Stimulated activated naive CD8-positive, alpha-beta T cell treated with anti-CD3 and anti-CD28 coated beads, Interleukin-15, Interleukin-2, amounts not matched to agents 100 ng/mL and 50 ng/mL, for 24 hours (primary cell): ENCODE measurements around the gene MAP2K7.
A peak's percentile ranks its signal among the peaks of the same experiment; 100 is the strongest.

Experiments
- H3K27ac Mint-ChIP-seq: one replicate; pipeline ENCODE4 v1.8.0; 2021; ENCODE audit warnings: mild to moderate bottlenecking, mixed read lengths
- H3K27me3 Mint-ChIP-seq: one replicate; pipeline ENCODE4 v1.8.0; 2021; ENCODE audit warnings: mixed read lengths
- H3K36me3 Mint-ChIP-seq: one replicate; pipeline ENCODE4 v1.8.0; 2021; ENCODE audit warnings: low read depth, mixed read lengths
- H3K4me1 Mint-ChIP-seq: one replicate; pipeline ENCODE4 v1.8.0; 2021; ENCODE audit warnings: low read depth, mixed read lengths
- H3K4me3 Mint-ChIP-seq: one replicate; pipeline ENCODE4 v1.8.0; 2021; ENCODE audit warnings: mild to moderate bottlenecking, mixed read lengths
- H3K9me3 Mint-ChIP-seq: one replicate; pipeline ENCODE4 v1.8.0; 2021; ENCODE audit warnings: mixed read lengths

The MAP2K7 gene

GRCh38 chr19:7872306-7873204, 31.1 kb upstream of the MAP2K7 start:
- peaks cover 26% of the 10 kb centered on the region for H3K27me3 Mint-ChIP-seq
- peak overlapping the region; percentile 10 for H3K4me3 Mint-ChIP-seq
- H3K4me1 Mint-ChIP-seq, result peaks cover 32% of the 10 kb centered on the region
- no peak overlapping the region for H3K27ac Mint-ChIP-seq
- H3K9me3 Mint-ChIP-seq, result no peaks in the 10 kb centered on the region
- no peaks in the 10 kb centered on the region for H3K36me3 Mint-ChIP-seq

DNA sequence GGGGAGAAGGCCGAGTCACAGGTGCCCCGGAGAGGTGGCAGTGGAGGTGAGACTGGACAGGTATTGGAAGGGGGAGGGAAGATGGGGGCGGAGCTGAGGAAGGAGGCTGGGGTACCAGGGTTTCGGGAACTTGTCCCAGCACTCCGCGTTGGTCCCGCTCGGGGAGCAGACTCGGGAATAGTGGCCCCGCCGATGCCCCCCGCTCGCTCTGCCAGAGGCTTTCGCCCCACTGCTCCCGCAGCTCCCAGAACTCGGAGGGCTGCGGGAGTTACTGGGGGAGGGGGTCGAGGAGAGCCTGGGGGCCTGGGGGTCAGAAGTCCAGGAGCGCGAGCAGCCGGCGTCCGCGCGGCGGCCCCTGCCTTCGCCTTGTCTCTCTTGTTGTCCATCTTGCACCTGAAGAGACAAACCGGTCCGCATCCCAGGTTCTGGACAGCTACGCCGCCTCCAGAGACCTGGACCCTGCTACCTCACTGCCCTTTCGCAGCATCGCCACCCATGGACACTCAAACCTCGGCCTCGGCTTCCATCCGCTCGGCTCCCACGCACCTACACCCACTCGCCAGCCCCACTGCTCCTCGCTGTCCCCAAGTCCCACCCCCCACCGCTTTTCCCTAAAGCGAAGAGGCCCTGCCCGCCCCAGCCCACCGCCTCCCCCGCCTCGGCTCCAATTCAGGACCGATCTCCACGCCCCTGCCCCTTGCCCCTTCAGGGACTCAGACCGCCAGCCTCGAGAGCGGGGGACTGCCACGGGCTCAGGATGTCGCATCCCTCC, 30.2 kb upstream of the MAP2K7 start:
- H3K27me3 Mint-ChIP-seq, result peaks cover 24% of the 10 kb centered on the region
- H3K9me3 Mint-ChIP-seq, result no peaks in the 10 kb centered on the region
- peak overlapping the region; percentile 64 for H3K4me3 Mint-ChIP-seq
- H3K4me1 Mint-ChIP-seq, result peaks cover 24% of the 10 kb centered on the region
- H3K27ac Mint-ChIP-seq, result no peak overlapping the region
- H3K36me3 Mint-ChIP-seq, result no peaks in the 10 kb centered on the region

GRCh38 chr19:7874076-7874896, 29.4 kb upstream of the MAP2K7 start, which contains the start of gene PRR36:
Gene PRR36 (minus strand): TSS chr19:7874390. CDS start chr19:7873689, 701 bp downstream.
- peaks cover 24% of the 10 kb centered on the region for H3K27me3 Mint-ChIP-seq
- peaks cover 24% of the 10 kb centered on the region for H3K4me1 Mint-ChIP-seq
- H3K36me3 Mint-ChIP-seq, result no peaks in the 10 kb centered on the region
- no peak within 1 kb of the TSS for H3K27ac Mint-ChIP-seq
- H3K9me3 Mint-ChIP-seq, result no peaks in the 10 kb centered on the region
- peak within 1 kb of the TSS; percentile 64 for H3K4me3 Mint-ChIP-seq

- H3K36me3 Mint-ChIP-seq, result no peaks in the 10 kb centered on the region
- H3K27me3 Mint-ChIP-seq, result peaks cover 24% of the 10 kb centered on the region
- no peak overlapping the region for H3K4me3 Mint-ChIP-seq
- no peaks in the 10 kb centered on the region for H3K9me3 Mint-ChIP-seq
- no peak overlapping the region for H3K27ac Mint-ChIP-seq
- H3K4me1 Mint-ChIP-seq, result peaks cover 24% of the 10 kb centered on the region
These were observed 28.8 kb upstream of the MAP2K7 start for GRCh38 chr19:7874897-7875273.

DNA sequence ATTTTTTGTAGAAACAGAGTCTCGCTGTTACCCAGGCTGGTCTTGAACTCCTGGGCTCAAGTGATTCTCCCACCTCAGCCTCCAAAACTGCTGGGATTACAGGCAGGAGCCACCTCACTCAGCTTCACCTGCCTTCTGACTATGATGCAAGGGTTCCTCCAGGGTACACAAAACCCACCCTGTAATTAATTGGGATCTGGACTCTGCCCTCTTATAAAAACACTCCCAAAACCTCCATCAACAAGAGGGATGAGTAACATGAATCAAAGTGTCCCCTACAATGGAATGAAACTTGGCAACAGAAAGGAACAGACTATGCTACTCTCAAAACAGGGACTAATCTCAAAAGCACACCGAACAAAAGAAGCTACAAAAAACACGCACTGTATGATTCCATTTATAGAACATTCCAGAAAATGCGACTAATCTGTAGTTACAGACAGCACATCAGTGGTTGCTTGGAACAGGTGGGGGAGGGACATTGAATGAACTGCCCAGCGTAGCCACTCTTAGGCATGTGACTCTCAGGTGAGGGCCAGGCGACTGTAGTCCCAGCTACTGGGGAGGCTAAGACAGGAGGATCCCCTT, 26.3 kb upstream of the MAP2K7 start:
- Mint-ChIP-seq H3K36me3 (no peaks in the 10 kb centered on the region), H3K9me3 (no peaks in the 10 kb centered on the region), H3K4me3 (no peak overlapping the region), H3K27me3 (peaks cover 12% of the 10 kb centered on the region), H3K4me1 (peaks cover 8% of the 10 kb centered on the region), H3K27ac (peak overlapping the region; percentile 67)

DNA sequence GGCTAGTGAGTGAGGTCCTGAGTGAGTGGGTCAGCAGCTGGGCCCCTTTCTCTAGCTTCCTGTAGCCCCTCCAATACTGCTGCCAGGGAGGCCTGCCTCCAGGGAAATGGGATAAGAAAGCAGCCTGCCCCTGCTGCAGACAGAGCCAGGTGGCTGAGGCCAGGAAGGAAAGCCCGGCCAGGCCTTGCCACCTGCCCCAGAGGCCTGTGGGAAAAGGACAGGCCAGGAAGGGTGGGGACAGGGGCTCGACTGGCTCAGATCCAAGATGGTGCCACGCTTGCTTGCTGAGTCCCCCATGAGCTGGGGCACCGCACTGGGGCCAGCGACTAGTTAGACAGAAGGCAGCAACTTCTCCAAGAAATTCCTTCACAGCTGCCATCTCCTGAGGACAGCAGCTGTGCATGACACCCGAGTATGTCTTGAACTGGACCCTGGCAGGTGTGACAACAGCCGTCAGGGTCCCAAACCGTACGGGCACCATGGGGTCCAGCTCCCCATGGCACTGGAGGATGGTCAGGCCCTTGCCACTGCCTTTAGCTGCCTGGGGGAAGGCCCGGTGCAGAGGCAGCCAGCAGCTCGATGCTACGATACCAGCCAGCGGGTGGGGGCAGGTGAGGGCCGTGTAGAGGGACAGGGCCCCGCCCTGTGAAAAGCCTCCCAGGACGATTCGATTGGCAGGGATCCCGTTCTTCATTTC, 24.4 kb upstream of the MAP2K7 start:
- H3K27ac Mint-ChIP-seq, result no peak overlapping the region
- peaks cover 5% of the 10 kb centered on the region for H3K4me1 Mint-ChIP-seq
- H3K4me3 Mint-ChIP-seq, result no peak overlapping the region
- H3K27me3 Mint-ChIP-seq, result peaks cover 7% of the 10 kb centered on the region
- H3K36me3 Mint-ChIP-seq, result no peaks in the 10 kb centered on the region
- H3K9me3 Mint-ChIP-seq, result no peaks in the 10 kb centered on the region

DNA sequence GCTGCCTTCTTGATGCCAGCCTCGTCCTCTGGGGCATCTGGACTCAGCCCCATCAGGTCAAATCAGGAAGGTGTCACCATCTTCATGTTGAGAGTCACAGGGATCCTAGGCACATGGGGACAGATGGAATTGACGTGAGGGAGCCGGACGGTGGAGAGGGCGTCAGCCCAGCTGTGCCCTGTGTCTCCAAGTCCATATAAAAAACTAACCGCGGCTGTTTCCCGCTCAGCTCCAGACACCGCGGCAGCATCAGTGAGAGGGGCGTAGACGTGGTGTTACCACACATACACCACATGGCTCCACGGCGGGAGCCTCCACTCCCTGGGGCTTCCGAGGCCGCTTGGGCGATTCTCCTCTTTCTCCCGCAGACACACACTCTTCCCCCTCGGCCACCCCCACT, 23.8 kb upstream of the MAP2K7 start:
- no peaks in the 10 kb centered on the region for H3K36me3 Mint-ChIP-seq
- H3K9me3 Mint-ChIP-seq, result no peaks in the 10 kb centered on the region
- no peak overlapping the region for H3K4me3 Mint-ChIP-seq
- H3K27ac Mint-ChIP-seq, result no peak overlapping the region
- peaks cover 4% of the 10 kb centered on the region for H3K27me3 Mint-ChIP-seq
- peaks cover 1% of the 10 kb centered on the region for H3K4me1 Mint-ChIP-seq

DNA sequence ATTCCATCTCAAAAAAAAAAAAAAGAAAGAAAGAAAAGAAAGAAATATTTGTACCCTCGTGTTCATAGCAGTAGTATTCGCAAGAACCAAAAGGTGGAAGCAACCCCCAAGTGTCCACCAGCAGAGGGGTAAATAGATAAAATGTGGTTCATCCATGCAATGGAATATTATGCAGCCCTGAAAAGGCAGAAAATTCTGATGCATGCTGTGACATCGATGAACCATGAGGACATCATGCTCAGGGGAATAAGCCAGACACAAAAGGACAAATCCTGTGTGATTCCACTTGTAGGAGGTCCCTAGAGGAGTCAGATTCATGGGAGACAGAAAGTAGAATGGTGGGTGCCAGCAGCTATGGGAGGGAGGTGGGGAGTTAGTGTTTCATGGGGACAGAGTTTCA, 21.8 kb upstream of the MAP2K7 start:
- H3K27me3 Mint-ChIP-seq, result peaks cover 7% of the 10 kb centered on the region
- H3K27ac Mint-ChIP-seq, result no peak overlapping the region
- no peaks in the 10 kb centered on the region for H3K4me1 Mint-ChIP-seq
- H3K4me3 Mint-ChIP-seq, result no peak overlapping the region
- H3K9me3 Mint-ChIP-seq, result no peaks in the 10 kb centered on the region
- no peaks in the 10 kb centered on the region for H3K36me3 Mint-ChIP-seq

DNA sequence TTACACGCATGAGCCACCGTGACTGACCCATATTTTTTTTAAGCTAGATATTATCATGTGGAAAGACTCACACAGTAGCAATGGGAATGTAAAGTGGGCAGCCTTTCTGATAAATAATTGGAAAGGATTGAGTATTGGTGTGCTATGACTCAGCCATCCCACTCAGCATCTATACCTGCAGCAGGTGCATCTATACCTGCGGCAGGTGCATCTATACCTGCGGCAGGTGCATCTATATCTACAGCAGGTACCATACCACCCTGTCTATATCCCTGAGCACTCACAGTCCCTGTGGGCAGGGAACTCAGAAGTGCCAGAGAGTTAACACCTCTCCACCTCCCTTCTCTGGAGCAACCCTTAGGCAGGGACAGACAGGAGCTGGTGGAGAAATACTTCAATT, 20.6 kb upstream of the MAP2K7 start:
- Mint-ChIP-seq H3K9me3 (no peaks in the 10 kb centered on the region), H3K4me3 (no peak overlapping the region), H3K27me3 (peaks cover 7% of the 10 kb centered on the region), H3K4me1 (no peaks in the 10 kb centered on the region), H3K27ac (no peak overlapping the region), H3K36me3 (no peaks in the 10 kb centered on the region)

- no peaks in the 10 kb centered on the region for H3K4me1 Mint-ChIP-seq
- H3K9me3 Mint-ChIP-seq, result no peaks in the 10 kb centered on the region
- H3K27me3 Mint-ChIP-seq, result peaks cover 10% of the 10 kb centered on the region
- no peak overlapping the region for H3K27ac Mint-ChIP-seq
- H3K36me3 Mint-ChIP-seq, result no peaks in the 10 kb centered on the region
- no peak overlapping the region for H3K4me3 Mint-ChIP-seq
These were observed 19.7 kb upstream of the MAP2K7 start for GRCh38 chr19:7883796-7884570.

DNA sequence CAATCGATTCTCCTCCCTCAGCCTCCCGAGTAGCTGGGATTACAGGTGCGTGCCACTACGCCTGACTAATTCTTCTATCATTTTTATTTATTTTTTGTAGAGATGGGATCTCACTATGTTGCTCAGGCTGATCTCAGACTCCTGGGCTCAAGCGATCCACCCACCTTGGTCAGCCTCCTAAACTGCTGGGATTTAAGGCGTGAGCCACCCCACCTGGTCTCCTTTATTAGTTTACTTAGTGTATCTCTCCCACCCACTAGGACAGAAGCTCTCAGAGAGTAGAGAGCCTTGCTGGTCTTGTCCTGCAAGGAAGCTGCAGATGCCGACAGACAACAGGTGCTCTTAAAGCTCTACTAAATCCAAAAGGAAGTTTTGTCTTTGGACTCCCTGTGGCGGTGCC, 17.9 kb upstream of the MAP2K7 start:
- no peaks in the 10 kb centered on the region for H3K4me1 Mint-ChIP-seq
- no peak overlapping the region for H3K4me3 Mint-ChIP-seq
- peaks cover 17% of the 10 kb centered on the region for H3K27me3 Mint-ChIP-seq
- H3K36me3 Mint-ChIP-seq, result no peaks in the 10 kb centered on the region
- H3K27ac Mint-ChIP-seq, result no peak overlapping the region
- H3K9me3 Mint-ChIP-seq, result no peaks in the 10 kb centered on the region

- no peaks in the 10 kb centered on the region for H3K4me1 Mint-ChIP-seq
- no peaks in the 10 kb centered on the region for H3K9me3 Mint-ChIP-seq
- peaks cover 17% of the 10 kb centered on the region for H3K27me3 Mint-ChIP-seq
- no peaks in the 10 kb centered on the region for H3K36me3 Mint-ChIP-seq
- H3K4me3 Mint-ChIP-seq, result no peak overlapping the region
- no peak overlapping the region for H3K27ac Mint-ChIP-seq
These were observed 16.1 kb upstream of the MAP2K7 start for GRCh38 chr19:7887408-7888144.
